NCI-H524 (cell line): ENCODE results near the gene OR4E2.
"Not testable (repeated sequence)": the region's sequence is repeated elsewhere in the genome, so short reads cannot be mapped to it uniquely, and the experiment has no call there.

Experiments used
- DNase-seq, 2 experiments: peaks; one replicate each; lab custom pipeline; 2025; lab: John Stamatoyannopoulos, UW

OR4E2 gene

GRCh38 chr14:21697662-21698061 is 44.0 kb downstream of the OR4E2 start:
- not testable (repeated sequence) for DNase-seq

GRCh38 chr14:21698538-21698937 is 44.9 kb downstream of the OR4E2 start:
- DNase-seq, result not testable (repeated sequence)

GRCh38 chr14:21699551-21699950 is 45.9 kb downstream of the OR4E2 start:
- DNase-seq, result no peak

DNA sequence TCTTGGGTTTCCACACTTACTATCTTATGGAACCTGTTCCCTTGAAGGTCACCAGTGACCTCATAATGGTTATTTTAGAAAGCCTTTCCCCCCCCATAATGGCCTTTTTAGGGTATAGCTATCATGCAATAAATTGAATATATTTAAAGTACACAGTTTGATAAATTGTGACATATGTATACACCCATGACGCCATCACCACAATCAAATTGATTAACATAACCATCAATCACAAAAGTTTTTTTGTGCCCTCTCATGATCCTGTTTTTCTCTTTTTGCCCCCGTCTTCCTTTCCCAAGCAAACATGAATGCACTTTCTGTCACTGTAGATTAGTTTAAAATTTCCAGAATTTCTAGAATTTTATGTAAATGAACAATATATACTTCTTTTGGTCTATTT is 48.7 kb downstream of the OR4E2 start:
- no peak for DNase-seq

GRCh38 chr14:21703357-21704326 is 50.0 kb downstream of the OR4E2 start:
- DNase-seq, result no peak

- DNase-seq, result no peak
Observed at GRCh38 chr14:21704338-21704737, 50.7 kb downstream of the OR4E2 start.

GRCh38 chr14:21711360-21711961 is 57.8 kb downstream of the OR4E2 start:
- DNase-seq, result peak; percentile 7 to 54

DNA sequence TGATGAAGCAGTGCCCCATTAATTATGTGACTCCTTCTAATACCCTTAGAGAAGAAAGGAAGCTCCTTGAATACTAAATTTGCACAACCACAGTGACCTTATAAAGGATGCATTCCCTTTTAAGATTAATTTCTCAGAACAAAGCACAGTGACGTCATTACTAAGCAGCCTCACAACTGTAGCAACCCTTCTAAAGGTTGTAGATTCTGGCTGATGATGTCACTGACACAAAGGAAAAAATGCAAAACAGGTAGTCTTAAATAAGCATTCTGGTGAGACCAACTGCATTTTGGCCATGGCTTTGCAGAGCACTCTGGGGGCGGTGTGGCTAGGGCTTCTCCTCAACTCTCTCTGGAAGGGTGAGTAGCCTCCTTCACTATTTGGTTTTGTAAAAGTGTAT is 58.4 kb downstream of the OR4E2 start:
- no peak for DNase-seq

DNA sequence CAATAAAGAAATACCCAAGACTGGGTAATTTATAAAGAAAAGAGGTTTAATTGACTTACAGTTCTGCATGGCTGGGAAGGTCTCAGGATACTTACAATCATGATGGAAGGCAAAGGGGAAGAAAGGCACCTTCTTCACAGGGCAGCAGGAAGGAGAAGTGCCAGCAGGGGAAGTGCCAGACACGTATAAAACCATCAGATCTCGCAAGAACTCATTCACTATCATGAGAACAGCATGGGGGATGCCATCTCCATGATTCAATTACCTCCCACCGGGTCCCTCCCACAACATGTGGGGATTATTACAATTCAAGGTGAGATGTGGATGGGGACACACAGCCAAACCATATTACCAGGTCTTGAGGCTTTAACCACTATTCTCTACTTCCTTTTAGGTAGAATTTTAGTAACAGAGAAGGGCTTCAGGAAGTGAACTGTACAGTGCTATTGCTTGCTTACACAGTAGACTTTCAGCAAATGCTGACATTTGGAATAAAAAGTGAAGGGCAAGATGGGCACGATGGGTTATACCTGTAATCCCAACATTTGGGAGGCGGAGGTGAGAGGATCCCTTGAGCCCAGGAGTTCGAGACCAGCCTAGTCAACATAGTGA is 60.8 kb downstream of the OR4E2 start:
- no peak for DNase-seq
